Measurements from ENCODE around the gene SYNGAP1.

The SYNGAP1 gene

DNA sequence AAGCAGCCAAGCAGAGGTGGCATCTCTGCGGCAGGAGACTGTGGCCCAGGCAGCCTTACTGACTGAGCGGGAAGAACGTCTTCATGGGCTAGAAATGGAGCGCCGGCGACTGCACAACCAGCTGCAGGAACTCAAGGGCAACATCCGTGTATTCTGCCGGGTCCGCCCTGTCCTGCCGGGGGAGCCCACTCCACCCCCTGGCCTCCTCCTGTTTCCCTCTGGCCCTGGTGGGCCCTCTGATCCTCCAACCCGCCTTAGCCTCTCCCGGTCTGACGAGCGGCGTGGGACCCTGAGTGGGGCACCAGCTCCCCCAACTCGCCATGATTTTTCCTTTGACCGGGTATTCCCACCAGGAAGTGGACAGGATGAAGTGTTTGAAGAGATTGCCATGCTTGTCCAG lies 15.0 kb upstream of the SYNGAP1 start:
- no peak for DNase-seq (ENCODE audit: low read depth in 2 of 2)

DNA sequence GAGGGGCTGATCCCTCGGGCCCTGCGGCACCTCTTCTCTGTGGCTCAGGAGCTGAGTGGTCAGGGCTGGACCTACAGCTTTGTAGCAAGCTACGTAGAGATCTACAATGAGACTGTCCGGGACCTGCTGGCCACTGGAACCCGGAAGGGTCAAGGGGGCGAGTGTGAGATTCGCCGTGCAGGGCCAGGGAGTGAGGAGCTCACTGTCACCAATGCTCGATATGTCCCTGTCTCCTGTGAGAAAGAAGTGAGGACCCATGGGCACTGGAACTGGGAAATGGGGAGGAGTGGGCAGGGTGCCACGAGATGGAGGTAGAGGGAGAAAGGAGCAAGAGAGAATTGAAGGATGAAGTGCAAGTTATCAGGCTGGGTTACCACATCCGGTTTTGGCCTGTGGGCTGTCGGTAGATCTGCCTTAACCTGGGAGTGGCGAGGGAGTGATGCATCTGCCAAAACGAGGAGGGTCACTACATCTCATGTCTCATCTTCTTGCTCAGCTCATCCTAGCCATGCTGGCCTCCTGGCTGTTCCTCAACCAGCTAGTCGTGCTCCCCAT lies 14.4 kb upstream of the SYNGAP1 start:
- no peak for DNase-seq (ENCODE audit: low read depth in 2 of 2)

DNA sequence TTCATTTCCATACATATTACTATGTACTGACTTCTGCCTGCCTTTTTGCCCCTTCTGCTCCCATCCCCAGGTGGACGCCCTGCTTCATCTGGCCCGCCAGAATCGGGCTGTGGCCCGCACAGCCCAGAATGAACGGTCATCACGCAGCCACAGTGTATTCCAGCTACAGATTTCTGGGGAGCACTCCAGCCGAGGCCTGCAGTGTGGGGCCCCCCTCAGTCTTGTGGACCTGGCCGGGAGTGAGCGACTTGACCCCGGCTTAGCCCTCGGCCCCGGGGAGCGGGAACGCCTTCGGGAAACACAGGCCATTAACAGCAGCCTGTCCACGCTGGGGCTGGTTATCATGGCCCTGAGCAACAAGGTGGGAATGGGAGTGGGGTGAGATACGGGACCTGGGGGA lies 13.7 kb upstream of the SYNGAP1 start:
- no peak for DNase-seq (ENCODE audit: low read depth in 2 of 2)

DNA sequence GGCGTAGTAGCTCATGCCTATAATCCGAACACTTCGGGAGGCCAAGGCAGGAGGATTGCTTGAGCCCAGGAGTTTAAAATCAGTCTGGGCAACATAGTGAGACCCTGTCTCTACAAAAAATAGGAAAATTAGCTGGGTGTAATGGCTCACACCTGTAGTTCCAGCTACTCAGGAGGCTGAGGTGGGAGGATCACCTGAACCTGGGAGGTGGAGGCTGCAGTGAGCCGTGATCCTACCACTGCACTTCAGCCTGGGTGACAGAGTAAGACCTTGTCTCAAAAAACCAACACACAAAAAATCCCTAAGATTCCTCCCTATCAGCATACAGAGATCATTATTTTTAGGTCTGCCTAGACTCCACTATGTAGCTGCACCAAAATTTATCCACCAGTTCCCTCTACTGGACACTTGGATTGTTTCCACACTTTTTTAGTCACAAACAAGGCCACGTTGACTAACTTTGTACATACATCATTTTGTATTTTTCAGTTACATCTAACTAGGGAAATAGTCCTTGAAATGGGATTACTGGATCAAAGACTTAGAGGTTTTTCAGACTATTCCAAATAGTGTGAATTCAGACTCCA lies 12.6 kb upstream of the SYNGAP1 start:
- no peak for DNase-seq (ENCODE audit: low read depth in 2 of 2)

DNA sequence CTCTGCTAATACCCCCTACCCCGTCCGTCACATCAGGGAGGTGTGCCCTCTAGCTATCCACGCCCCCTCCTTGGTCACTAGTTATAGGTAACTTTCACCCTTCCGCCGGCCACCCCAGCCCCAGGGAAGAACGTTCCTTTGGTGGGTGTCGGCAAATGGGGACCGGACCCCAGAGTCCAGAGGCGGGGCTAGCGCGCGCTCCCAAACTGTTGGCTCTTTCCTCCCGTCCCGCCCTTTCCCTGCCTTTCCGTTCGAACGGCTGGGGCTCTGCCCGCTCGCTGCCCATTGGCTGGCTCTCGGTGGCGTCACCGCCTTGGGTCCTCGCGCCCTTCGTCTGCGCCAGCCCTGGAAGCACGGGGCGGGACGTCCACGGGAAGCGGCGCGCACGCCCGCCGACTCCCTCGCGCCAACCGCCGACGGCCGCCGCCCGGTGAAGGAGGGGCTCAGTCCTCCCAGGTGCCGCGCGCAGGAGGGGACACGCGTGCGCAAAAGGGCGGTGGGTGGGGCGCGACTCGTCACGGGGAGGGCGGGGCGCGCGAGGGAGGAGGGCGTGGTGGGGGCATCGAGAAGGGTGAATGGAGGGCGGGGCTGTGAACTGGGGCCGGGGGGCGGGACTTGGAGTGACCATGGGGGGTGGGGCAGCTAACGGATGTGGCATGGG lies 9.7 kb upstream of the SYNGAP1 start:
- DNase-seq (ENCODE audit: low read depth in 2 of 2) = peak; percentile 96 to 98

DNA sequence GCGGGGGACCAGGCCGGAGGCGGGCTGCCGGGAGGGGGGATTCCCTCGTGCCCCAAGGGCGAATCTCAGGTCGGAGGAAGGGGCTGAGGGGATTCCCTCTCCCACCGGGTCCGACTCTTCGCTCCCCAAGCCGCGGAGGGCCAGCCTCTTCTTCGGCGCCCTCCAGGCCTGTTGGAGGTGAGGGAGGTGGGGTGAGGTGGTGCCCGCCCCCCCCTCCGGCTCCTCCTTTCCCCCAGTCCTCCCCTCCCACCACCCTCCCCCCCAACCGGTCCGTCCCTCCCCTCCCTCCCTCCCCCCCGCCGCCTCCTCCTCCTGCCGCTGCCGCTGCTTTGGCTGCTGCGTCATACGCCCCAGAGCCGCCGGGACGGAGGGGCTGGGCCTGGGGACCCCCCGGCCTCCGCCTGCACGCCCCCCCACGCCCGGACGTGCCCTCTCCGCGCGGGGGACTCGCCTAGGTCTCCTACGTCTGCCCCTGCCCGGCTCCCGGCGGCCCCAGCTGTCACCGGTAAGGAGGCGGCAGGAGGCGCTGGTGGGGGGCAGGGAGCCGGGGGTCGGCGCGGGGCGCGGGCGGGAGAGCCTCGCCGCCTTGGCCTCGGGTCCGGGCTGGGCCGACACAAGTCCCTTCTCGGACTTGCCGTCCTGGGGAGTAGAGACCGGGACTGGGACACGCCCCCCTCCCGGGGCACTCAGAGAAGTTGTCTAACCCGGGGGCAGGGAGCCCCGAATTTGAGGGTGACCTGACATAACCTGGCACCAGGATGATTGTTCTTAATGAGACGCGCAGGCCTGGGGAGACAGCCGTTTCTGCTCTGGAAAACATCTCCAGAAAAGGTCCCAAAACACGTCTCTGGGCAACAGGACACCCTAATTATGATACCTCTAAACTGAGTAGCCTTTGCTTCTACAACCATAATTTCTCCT lies 8.9 kb upstream of the SYNGAP1 start, which contains the start of gene PHF1:
Gene PHF1, plus strand, starts transcription at position 304 of the 921 bp plus-strand sequence. CDS start 1,250 bp downstream, outside the sequence.
- DNase-seq (ENCODE audit: low read depth in 2 of 2) = peak; percentile 62 to 68

DNA sequence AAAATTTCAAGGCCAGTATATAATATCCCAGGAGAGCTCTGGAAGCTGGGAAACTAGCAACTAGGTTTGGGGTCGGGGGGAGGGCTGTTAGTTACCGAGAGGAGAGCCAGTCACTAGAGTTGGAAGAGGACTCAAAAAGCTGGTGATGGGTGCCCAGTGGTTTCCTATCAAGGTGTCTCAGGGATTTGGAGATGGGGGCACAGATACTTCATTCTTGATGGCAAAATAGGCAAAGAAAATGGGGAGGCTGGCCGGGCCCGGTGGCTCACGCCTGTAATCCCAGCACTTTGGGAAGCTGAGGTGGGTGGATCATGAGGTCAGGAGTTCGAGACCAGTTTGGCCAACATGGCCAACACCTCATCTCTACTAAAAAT lies 8.2 kb upstream of the SYNGAP1 start:
- no peak for DNase-seq (ENCODE audit: low read depth in 2 of 2)

DNA sequence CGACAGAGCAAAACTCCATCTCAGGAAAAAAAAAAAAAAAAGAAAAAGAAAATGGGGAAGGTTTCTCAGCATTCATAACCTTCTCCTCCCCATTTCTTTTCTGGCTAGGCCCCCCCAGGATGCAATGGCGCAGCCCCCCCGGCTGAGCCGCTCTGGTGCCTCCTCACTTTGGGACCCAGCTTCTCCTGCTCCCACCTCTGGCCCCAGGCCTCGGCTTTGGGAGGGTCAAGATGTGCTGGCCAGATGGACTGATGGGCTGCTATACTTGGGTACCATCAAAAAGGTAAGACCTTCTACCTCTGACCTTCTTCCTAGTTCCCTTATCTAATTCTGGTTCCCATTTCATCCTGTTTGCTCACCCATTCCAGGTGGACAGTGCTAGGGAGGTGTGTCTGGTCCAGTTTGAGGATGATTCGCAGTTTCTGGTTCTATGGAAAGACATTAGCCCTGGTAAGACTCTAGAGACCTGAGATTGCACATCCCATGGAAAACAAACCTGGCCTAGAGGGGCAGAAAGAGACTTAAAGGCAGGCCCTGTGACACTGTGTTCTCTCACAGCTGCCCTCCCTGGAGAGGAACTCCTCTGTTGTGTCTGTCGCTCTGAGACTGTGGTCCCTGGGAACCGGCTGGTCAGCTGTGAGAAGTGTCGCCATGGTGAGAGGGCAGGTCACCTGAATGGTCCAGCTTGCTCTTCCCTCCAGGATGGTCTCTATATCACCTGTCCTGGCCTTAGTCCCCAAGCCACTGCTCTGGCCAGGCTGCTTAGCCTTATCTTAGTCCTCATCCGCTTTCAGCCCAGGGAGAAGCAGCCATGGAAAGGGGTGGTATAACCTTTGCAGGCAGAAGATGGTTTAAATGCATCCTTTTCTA lies 7.5 kb upstream of the SYNGAP1 start:
- DNase-seq (ENCODE audit: low read depth in 2 of 2) = no peak

DNA sequence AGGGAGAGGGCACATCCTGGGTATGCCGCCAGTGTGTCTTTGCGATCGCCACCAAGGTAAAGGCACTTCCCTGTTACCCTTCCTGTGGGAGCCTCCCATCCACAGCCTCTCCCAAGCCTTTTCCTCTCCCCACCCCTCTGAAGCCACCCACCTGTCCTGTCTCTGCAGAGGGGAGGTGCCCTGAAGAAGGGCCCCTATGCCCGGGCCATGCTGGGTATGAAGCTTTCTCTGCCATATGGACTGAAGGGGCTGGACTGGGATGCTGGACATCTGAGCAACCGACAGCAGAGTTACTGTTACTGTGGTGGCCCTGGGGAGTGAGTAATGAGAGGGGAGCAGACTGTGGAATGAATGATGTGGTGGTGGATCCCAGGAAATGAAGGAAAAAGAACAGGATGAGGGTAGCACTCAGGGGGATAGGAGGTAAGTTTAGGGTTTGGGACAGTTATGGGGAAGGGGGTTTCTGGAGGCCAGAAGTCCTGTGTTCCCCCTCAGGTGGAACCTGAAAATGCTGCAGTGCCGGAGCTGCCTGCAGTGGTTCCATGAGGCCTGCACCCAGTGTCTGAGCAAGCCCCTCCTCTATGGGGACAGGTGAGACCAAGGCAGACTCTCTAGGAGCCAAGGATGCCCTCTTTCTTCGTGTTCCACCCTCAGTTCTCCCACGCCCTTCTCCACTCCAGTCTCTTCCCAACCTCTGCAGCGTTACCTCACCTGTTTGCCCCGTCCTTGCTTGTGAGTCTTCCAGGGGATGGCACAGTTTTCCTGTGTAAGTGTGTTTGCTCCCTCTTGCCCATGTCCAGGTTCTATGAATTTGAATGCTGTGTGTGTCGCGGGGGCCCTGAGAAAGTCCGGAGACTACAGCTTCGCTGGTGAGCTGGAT lies 6.4 kb upstream of the SYNGAP1 start:
- no peak for DNase-seq (ENCODE audit: low read depth in 2 of 2)

DNA sequence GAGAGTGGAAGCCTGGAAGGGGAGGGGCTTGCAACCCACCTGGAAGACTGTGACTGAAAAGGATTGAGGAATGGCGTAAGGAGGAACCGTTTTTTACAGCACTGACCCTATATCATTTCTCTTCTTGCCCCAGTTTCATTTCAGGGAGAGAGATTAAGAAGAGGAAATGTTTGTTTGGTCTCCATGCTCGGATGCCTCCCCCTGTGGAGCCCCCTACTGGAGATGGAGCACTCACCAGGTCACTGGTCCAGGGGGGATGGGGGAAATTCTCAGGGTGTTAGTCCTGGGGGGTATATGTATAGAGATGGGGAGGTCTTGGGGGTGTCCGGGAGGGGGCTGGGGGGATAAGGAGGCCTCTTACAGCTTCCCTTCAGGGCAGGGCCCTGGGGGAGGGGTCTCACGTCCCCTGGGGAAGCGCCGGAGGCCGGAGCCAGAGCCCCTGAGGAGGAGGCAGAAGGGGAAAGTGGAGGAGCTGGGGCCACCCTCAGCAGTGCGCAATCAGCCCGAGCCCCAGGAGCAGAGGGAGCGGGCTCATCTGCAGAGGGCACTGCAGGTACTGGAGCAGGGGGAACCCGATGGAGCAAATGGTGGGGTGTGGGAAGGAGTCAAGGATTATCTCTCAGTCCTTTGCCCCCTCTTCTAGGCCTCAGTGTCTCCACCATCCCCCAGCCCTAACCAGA lies 5.1 kb upstream of the SYNGAP1 start:
- DNase-seq (ENCODE audit: low read depth in 2 of 2) = no peak

DNA sequence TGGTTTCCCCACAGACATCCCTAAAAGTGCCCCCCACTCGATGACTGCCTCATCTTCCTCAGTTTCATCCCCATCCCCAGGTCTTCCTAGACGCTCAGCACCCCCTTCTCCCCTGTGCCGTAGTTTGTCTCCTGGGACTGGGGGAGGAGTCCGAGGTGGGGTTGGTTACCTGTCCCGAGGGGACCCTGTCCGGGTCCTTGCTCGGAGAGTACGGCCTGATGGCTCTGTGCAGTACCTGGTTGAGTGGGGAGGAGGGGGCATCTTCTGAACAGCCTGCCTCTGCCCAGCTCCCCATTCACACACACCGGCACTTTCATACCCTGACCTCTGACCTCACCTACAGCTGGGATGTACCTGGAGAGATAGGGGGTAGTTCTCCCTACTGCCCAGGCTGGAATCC lies 4.0 kb upstream of the SYNGAP1 start:
- no peak for DNase-seq (ENCODE audit: low read depth in 2 of 2)

DNA sequence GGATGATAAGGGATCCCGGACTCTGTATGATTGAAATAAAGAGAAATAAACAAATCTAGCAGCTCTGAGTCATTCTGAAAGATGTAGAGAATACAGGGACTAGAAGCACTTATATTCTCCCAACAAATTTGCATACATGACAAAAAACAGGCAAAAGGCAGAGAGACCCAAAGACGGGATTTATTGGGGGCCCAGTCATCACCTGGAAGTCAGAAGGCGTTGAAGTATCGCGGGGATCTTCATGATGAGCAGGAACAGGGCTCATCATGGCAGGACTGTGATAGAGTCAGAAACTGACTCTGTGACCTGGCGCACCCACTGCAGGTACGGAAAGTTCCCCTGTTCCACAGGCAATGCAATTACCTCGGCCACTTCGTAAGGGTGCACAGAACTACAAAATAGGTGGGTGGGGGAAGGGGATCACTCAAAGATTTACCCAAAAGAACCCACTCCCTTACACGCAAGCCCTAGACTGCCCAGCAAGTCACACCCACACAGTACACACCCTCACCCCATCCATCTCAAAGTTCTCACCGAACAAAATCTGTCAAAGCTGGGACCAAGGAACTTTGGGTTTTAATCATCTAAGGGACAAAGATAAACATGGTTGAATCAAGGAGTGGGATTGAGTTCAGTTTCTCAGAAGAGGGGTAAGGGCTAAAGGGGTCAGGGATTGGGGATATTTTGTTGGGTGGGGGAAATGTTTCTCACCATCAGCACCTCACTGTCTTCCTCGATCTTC lies 3.3 kb upstream of the SYNGAP1 start:
- DNase-seq (ENCODE audit: low read depth in 2 of 2) = no peak

DNA sequence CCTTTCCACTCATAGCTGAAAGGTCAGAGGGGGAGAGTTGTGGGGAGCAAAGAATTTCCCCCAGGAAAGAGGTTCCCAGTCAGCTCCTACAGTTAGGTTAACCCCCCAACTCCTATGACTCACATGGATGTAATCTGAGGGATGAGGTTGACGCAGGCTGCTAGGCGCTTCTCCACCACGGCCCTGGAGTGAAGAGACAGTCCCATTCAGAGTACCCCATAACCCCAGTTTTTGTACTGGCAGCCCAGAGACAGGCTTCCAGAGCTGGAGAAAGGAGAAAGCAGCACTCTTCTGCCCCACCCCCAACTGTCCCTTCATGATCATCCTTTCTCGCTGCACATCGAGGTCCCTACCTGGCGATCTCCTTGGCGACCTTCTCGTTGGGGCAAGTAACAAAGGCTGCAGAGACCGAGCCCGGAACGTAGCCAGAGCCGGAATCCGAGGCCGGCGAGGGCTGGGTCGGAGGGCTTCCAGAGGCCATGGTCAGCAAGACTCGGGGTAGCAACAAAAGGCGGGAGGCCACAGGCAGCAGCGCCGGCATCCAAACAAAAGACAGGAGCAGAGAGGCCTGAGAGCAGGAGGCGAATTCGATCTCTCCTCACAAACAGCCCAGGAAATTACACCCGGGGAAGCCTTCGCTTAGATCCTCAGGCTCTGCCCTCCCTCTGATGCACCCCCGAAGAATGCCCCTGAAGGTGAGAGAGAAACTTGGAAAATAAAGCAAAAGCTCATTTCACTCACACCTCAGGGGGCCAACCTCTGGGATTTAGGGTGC lies 2.5 kb upstream of the SYNGAP1 start:
- peak; percentile 70 to 73 for DNase-seq (ENCODE audit: low read depth in 2 of 2)

DNA sequence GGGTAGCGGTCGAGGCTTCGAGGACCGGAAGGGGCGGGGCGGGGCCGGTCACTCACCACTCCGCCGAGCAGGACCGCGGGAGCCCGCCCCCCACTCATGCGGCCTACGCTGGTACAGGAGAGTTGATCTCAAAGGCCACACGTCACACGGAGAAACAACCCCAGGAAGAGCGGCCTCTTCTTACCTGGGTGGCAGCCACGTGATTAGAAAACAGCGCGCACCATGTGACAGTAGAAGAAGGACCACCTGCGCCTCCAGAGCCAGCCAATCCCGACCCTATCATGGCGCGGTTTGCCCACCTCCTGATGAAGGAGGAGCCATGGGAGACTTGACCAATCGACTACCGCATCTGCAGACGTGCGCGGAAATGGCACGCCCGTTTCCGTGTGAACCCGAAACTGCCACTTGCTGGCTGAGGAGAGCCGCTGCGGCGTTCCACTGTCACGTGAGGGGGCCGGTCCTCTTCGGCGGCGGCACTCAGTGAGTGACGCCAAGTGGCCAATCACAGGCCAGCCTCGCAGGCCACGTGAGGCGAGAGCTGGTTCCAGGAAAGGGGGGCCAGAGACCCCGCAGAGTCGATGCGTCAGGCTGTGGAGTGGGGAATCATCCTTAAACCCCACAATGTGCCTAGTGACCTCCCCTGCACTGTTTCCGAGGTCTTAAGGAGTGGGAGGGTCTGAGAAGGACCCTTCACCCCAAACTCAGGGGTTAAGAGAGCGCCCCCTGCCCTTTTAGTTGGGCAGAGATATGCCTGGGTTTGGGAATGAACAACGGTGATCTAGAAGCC lies 1.8 kb upstream of the SYNGAP1 start, which contains the start of gene CUTA:
Gene CUTA, minus strand, starts transcription at position 205 of the 787 bp plus-strand sequence. Its CDS starts 107 bp downstream, at position 98.
- peak; percentile 99 for DNase-seq (ENCODE audit: low read depth in 2 of 2)

DNA sequence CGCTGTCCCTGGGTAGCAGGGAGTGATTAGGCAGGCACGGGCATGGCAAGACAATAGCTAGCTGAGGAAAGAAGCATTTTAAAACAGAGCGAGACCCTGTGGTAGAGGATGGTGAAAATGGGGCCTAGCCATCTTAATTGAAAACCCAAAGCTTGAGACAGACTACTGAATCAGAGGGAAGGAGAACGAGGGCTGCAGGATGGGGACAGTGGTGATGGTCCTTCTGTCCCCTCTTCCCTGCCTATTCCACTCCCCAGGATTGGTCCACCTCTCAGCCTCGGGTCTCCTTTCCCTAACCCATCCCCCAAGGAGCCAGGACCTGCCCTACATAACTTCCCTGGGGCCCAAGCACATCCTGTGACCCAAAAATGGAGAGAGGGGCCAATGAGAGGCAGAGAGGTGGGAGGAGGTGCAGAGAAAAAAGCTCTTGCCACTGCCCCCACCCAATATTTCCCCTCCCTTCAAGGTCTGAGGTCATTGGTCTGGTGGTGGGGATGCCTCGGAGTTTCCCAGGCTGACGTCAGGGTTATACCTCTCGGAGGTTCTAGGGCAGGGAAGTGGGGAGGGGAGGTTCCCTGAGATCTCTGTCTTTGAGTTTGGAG lies 1.1 kb upstream of the SYNGAP1 start:
- no peak for DNase-seq (ENCODE audit: low read depth in 2 of 2)

DNA sequence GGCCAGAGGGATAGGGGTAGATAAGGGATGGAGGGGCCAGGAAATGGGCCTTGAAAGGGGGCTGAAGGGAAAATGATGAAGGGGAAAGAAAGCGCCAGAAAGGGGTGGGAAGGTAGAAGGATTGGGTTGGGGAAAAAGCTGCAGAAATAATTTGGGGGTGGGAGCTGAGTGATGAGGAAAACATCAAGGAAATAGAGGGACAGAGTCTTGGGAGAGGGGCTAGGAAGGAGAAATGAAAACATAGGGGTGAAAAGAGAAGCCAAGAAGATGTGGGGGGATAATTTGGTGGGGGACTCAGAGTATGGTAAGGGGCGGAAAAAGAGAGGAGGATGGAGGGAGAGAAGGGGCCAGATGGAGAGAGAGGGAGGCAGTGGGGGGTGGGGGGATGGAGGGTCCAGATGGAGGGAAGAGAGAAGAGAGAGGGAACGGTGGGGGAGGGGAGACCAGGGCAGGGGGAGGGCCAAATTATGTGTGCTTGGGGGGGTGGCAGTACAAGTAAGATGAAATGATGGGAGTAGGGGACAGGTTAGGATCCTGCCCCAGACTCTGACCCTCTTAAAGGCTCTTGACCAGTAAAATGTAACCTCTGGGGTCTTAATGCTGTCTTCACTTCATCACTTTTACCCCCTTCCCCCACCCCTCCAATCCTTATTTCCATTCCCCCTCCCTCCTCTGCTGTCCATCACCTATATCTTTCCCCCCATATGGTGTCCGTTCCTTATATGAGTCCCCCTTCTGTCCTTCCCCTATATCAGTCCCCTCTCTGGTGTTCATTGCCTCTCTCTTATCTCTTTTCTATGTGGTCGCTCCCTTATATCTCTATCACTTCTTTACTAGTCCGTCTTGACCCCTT lies 852 bp downstream of the SYNGAP1 start:
- no peak for DNase-seq (ENCODE audit: low read depth in 2 of 2)
